HG03469 (cell line): ENCODE data around the gene LRSAM1.
"Not testable (repeated sequence)": the region's sequence is repeated elsewhere in the genome, so short reads cannot be mapped to it uniquely, and the experiment has no call there.

Experiments used
- ATAC-seq: cut with Tn5 transposase; IDR thresholded peaks from one replicate; pipeline ENCODE4 v1.9.1; 2021; ENCODE audit warnings: mild to moderate bottlenecking, moderate library complexity, moderate number of reproducible peaks; ENCODE audit not compliant: unreplicated experiment

LRSAM1 gene

GRCh38 chr9:127455324-127455992 is 4.1 kb downstream of the LRSAM1 start:
- ATAC-seq, result no peak

- ATAC-seq, result no peak
Observed at GRCh38 chr9:127457191-127457878, 6.0 kb downstream of the LRSAM1 start.

GRCh38 chr9:127458921-127459320 is 7.6 kb downstream of the LRSAM1 start:
- ATAC-seq, result no peak

- ATAC-seq, result no peak
Observed at GRCh38 chr9:127463382-127463781, 12.1 kb downstream of the LRSAM1 start.

- no peak for ATAC-seq
Observed at GRCh38 chr9:127463911-127464310, 12.6 kb downstream of the LRSAM1 start.

- not testable (repeated sequence) for ATAC-seq
Observed at GRCh38 chr9:127466407-127466917, 15.2 kb downstream of the LRSAM1 start.

GRCh38 chr9:127467621-127468020 is 16.3 kb downstream of the LRSAM1 start:
- ATAC-seq, result no peak

GRCh38 chr9:127470662-127471061 is 19.4 kb downstream of the LRSAM1 start:
- no peak for ATAC-seq

- ATAC-seq, result no peak
Observed at GRCh38 chr9:127473501-127473900, 22.2 kb downstream of the LRSAM1 start.

- no peak for ATAC-seq
Observed at GRCh38 chr9:127473932-127474331, 22.6 kb downstream of the LRSAM1 start.

GRCh38 chr9:127474592-127474991 is 23.3 kb downstream of the LRSAM1 start:
- no peak for ATAC-seq

GRCh38 chr9:127479507-127480081 is 28.3 kb downstream of the LRSAM1 start:
- ATAC-seq, result no peak

- no peak for ATAC-seq
Observed at GRCh38 chr9:127482662-127483061, 31.4 kb downstream of the LRSAM1 start.

- no peak for ATAC-seq
Observed at GRCh38 chr9:127485995-127486394, 34.7 kb downstream of the LRSAM1 start.

- no peak for ATAC-seq
Observed at GRCh38 chr9:127488946-127489345, 37.6 kb downstream of the LRSAM1 start.

- ATAC-seq, result no peak
Observed at GRCh38 chr9:127489471-127490115, 38.3 kb downstream of the LRSAM1 start.

GRCh38 chr9:127490535-127491230 is 39.4 kb downstream of the LRSAM1 start:
- no peak for ATAC-seq

- no peak for ATAC-seq
Observed at GRCh38 chr9:127491516-127491915, 40.2 kb downstream of the LRSAM1 start.

GRCh38 chr9:127492616-127493015 is 41.3 kb downstream of the LRSAM1 start:
- no peak for ATAC-seq

GRCh38 chr9:127493592-127494303 is 42.4 kb downstream of the LRSAM1 start:
- ATAC-seq, result no peak
